ENCODE data around the gene COX7A2L.
A peak's percentile ranks its signal among the peaks of the same experiment; 100 is the strongest.
"Not testable (repeated sequence)": the region's sequence is repeated elsewhere in the genome, so short reads cannot be mapped to it uniquely, and the experiment has no call there.

Gene COX7A2L, protein sequence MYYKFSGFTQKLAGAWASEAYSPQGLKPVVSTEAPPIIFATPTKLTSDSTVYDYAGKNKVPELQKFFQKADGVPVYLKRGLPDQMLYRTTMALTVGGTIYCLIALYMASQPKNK

GRCh38 chr2:42360890-42361727 is at the start of gene COX7A2L:
Gene COX7A2L (minus strand): TSS chr2:42361217. CDS start chr2:42361161, 56 bp downstream.
- peak; percentile 97 for DNase-seq (ENCODE audit: low spot score)

GRCh38 chr2:42408009-42408408 is 47.0 kb upstream of the COX7A2L start:
- no peak for DNase-seq (ENCODE audit: low spot score)

DNA sequence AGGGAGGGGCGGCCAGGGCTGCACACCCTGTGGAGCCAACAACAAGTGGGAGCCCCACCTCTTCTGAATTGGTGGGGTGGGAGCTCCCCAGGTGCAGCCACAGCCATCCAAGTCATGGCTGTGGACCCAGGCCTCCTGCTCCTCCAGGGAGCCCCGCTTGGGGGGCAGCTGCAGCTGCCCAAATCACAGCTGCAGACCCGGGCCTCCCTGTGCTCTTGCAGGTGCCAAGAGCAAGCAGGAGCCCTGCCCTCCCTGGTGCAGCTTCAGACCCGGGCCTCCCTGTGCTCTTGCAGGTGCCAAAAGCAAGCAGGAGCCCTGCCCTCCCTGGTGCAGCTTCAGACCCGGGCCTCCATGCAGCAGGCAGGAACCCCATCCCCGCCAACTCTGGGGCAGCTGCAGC is 46.5 kb upstream of the COX7A2L start:
- no peak for DNase-seq (ENCODE audit: low spot score)

DNA sequence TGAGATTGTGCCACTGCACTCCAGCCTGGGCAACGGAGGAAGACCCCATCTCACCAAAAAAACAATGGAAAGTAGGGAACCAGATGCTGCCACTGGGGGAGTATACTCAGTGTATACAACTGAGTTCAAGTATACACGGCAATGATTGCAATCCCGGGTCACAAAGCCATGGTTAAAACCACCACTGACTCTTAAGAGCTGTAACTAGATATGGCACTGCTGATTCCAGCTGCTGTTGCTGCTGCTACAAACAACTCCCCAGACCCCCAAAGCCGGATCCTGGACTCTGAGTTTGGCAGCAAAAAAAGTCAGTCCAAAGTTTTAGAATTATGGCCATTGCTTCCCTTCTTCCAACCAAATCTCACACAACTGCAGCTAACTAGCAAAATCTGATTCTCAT is 43.7 kb upstream of the COX7A2L start:
- DNase-seq (ENCODE audit: low spot score) = no peak

GRCh38 chr2:42401773-42402172 is 40.8 kb upstream of the COX7A2L start:
- no peak for DNase-seq (ENCODE audit: low spot score)

GRCh38 chr2:42398052-42398451 is 37.0 kb upstream of the COX7A2L start:
- DNase-seq (ENCODE audit: low spot score) = not testable (repeated sequence)

DNA sequence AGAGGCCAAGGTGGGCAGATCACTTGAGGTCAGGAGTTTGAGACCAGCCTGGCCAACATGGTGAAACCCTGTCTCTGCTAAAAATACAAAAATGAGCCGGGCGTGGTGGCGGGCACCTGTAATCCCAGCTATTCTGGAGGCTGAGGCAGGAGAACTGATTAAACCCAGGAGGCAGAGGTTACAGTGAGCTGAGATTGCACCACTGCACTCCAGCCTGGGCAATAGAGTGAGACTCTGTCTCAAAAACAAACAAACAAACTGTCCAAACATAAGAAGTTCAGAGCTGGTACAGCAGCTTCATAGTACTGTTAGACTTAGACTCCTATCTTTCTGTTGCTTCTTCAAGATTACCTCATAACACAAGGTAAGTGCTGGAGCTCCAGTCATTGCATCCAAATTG is 32.3 kb upstream of the COX7A2L start:
- not testable (repeated sequence) for DNase-seq (ENCODE audit: low spot score)

DNA sequence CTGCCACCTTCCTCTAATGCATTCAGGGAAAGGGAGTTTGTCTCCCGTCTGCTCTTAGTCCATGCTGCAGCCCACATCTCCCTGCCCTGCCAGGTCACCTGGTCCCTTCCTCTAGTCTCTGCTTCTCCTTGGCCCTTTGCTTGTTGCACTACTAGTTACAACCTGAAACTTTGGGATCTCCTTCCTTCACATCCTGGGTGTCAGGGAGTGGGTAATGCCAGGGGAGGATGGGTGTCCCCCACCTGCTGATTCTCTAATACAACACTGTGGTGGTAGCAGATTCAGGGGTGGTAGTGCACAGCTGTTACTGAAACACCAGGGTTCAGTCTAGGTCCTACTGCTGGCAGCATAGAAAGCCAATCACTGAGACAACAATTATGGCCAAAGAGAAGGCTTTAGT is 31.2 kb upstream of the COX7A2L start:
- DNase-seq (ENCODE audit: low spot score) = no peak

- no peak for DNase-seq (ENCODE audit: low spot score)
These were observed 29.5 kb upstream of the COX7A2L start for GRCh38 chr2:42390401-42390969.

DNA sequence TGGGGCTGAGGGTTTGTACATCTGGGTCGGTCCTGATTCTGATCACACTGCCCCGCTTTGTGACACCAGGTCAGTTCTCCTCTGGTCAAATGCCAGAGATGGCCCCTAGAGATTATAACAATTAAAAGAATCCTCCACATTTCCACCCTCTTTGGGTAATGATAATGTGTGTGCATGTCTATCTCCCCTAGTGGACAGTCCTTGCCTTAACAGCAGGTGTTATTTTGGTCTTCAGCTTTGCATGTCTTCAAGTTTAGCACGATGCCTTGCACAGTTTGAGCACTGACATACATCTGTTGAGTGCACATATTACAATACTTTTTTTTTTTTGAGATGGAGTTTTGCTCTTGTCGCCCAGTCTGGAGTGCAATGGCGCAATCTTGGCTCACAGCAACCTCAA is 25.7 kb upstream of the COX7A2L start:
- no peak for DNase-seq (ENCODE audit: low spot score)

- no peak for DNase-seq (ENCODE audit: low spot score)
These were observed 24.2 kb upstream of the COX7A2L start for GRCh38 chr2:42385225-42385624.

DNA sequence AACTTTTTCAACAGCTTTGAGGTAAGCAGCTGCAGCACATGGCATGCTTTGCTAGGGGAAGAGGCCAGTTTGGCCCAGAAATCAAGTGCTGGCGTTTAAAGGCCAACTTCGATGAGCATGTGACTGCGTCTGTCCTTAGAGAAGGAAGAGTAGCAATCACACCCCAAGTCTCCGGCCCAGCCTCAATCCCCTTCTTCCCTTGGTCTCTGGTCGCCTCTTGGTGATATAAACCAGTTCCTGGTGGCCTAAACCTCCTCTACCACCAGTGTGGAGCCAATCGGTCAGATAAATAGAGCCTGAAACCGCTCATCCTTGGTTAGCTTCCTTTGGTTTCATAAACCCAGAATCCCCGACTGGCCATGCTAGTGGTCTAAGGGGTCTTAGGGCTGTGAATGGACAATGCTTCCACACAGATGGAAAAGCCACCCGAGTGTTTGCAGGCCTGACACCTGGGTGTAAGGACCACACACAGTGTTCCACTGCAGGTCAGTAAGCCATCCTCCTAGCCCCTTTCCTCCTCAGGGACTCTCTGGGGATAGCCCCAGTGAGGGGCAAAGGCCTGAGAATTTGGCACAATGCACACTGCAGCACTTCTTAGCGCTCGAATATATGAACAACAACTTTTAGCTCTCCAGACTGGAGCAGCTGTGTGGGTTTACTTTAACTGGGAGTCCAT is 23.0 kb upstream of the COX7A2L start:
- DNase-seq (ENCODE audit: low spot score) = no peak

- DNase-seq (ENCODE audit: low spot score) = no peak
These were observed 21.1 kb upstream of the COX7A2L start for GRCh38 chr2:42382144-42382543.

- DNase-seq (ENCODE audit: low spot score) = peak; percentile 7
These were observed 19.0 kb upstream of the COX7A2L start for GRCh38 chr2:42380026-42380425.

DNA sequence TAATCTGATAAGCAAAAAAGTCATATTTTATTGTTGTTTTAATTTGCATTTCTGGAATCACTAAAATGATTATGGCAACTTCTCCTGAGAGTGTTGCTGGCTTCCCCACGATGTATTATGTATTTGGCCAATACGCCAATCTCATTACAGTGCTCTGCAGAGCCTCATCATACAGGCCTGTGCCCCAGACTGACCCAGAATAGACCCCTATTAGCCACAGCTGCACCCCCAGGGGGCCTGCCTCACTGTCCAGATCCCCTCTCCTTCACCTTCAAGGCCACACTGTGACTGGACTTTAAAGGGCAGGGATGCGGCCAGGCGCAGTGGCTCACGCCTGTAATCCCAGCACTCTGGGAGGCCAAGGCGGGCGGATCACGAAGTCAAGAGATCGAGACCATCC is 17.4 kb upstream of the COX7A2L start:
- no peak for DNase-seq (ENCODE audit: low spot score)

DNA sequence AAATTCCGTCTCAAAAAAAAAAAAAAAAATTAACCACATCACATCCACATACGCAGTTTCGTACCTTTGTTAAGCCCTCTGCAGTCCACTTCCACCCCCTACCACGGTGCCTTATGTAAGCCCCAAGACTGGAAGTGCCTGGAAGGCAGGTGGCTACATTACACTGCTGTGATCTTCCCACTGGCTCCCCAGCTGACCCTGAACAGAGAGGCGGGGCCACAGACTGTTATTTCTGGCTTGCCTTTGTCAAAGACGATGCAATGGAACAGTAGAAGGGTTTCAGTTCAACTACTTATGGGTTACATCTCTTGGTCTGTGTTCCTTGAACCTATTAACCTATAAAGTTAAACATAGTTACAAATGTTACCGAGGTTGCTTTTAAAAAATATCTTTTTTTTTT is 15.7 kb upstream of the COX7A2L start:
- DNase-seq (ENCODE audit: low spot score) = no peak

DNA sequence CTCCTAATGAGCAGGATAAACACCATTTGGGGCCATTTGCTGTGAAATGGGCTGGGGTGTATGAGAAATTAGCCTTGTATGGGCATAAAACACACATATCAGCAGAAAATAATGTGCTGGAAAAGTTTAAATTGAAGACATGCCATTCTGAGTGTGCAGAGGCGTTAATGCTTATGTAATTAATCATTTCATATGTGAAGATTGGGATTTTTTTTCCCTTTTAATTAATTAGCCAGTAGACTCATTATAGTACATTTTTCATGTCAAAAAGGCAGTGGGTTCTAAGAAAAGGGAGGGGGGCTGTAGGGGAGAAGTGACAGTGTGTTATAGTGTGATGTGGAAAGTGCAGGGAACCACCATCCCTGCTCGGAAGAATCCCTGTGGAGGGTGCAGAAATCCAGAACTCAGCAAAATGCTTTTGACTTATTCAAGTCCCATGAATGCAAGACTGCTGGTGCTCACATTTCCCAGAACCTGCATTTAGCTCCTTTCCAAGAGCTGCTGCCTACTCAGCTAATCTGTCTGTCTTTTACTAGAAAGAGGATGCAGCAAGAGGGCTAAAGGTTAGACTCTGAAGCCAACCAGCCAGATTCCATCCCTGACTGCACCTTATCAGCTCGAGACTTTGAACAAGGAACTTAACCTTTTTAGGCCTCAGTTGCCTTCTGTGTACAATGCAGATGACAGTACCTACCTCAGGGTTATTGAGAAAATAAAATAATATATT is 11.6 kb upstream of the COX7A2L start:
- no peak for DNase-seq (ENCODE audit: low spot score)

DNA sequence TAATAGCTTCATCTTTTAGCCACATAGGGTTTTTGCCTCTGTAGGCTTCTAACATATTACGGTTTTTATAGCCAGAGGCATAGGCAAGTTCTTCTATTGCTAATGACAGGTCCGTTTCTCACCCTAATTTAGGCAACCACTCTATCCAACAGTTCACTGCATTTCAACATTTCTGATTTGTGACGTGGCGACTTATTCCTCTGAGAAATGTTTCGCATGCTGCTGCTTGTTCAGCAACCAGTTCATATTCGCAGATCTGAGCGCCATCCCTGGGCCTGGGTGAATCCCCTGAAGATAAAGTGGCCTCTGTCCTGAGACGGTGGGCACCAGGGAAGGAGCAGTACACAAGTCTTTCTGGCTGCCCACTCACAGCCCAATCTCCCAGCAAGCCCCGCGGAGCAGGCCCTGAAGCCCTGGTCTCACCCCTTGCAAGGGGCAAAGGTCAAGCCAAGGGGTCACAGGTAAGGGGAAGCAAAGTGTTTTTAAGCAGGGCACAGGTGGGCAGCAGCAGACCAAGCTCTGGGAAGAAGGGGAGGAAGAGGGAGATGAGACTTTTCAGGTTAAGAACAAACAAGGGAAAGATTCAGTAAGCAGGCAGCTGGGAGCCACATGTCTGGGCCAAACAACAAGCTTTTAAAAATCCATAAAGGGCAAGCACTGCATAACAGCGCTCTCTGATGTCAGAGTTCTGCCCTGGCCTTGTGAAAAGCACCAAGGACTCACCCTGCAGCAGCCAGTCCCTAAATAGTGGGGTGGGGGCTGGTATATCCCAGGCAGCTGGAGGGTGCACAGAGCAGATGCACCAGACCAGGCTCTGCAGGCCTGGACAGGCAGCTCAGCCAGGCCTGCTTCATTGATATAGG is 10.8 kb upstream of the COX7A2L start:
- DNase-seq (ENCODE audit: low spot score) = no peak

- DNase-seq (ENCODE audit: low spot score) = no peak
These were observed 8.7 kb upstream of the COX7A2L start for GRCh38 chr2:42369532-42370229.

DNA sequence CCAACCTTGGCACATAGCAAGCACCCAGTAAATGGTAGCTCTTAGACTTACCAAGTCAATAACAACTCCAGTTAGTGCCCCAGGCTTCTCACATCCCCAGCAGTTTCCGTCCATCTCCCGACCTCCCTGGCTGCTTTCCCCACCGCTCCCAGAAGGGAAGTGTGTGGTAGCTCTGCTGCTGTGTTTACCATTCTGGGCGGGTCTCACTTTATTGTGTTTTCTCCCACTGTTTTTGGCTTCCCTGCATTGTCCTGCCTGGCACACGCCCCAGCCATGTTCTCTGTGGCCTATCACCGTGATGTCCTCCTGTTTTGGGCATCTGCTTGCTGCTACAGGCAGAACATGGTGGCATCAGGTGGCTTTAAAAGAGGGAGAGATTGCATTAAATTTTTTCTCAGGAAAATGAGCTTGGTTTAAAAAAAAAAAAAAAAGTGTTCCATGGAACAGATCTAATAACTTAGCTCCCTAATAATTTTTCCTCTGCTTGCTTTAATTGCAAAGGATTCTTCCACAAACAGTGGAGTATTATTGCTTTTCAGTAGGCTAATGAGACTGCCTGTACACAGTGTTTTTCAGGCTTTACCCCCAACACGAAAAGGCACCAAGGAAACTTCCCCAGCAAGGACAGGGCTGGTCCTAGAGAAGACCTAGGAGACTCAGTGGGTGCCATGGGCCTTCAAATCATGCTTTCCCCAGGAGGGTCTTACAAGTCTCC is 8.0 kb upstream of the COX7A2L start:
- peak; percentile 27 for DNase-seq (ENCODE audit: low spot score)
